Liver (tissue), 9 donors: ENCODE measurements around the gene MNS1. TPM values are rescaled to one million over a fixed set of nuclear protein-coding genes. Genes with fewer than 3 reads are reported as not detected.

Experiments
- DNase-seq: peaks from one replicate; pipeline ENCODE4 v3.0.0-alpha.2; 2017; ENCODE audit warnings: low spot score
- H3K27ac ChIP-seq, 2 donors: one replicate each; pipeline ENCODE4 v1.7.0; 2013; ENCODE audit warnings: inconsistent platforms in 2 of 2, low read length in 2 of 2, control low read depth in 1 of 2, low read depth in 1 of 2, mild to moderate bottlenecking in 1 of 2
- H3K27me3 ChIP-seq, 4 donors: one replicate each; pipeline versions ENCODE4 v1.6.1 to v1.7.0; 2013; ENCODE audit warnings: low read length in 3 of 4, inconsistent platforms in 1 of 4, mild to moderate bottlenecking in 1 of 4, moderate library complexity in 1 of 4; ENCODE audit not compliant: control insufficient read depth in 4 of 4, insufficient read depth in 4 of 4
- H3K36me3 ChIP-seq, 4 donors: one replicate each; pipeline versions ENCODE4 v1.6.1 to v1.7.0; 2013; ENCODE audit warnings: low read length in 3 of 4, mild to moderate bottlenecking in 3 of 4, low read depth in 1 of 4, moderate library complexity in 1 of 4; ENCODE audit not compliant: control insufficient read depth in 4 of 4, insufficient read depth in 3 of 4
- H3K4me1 ChIP-seq, 4 donors: one replicate each; pipeline versions ENCODE4 v1.6.1 to v1.7.0; 2013; ENCODE audit warnings: low read length in 3 of 4, mild to moderate bottlenecking in 3 of 4, moderate library complexity in 1 of 4; ENCODE audit not compliant: control insufficient read depth in 4 of 4, insufficient read depth in 4 of 4
- H3K4me3 ChIP-seq, 3 donors: one replicate each; pipeline versions ENCODE4 v1.6.1 to v1.7.0; 2013; ENCODE audit warnings: low read length in 3 of 3, control low read depth in 1 of 3, low read depth in 1 of 3, mild to moderate bottlenecking in 1 of 3
- H3K9ac ChIP-seq, 2 donors: one replicate each; pipeline ENCODE4 v1.7.0; 2013; ENCODE audit warnings: low read length in 2 of 2, mild to moderate bottlenecking in 2 of 2, moderate library complexity in 2 of 2, control low read depth in 1 of 2, low read depth in 1 of 2
- H3K9me3 ChIP-seq, 4 donors: one replicate each; pipeline versions ENCODE4 v1.6.1 to v1.7.0; 2013; ENCODE audit warnings: low read length in 3 of 4; ENCODE audit not compliant: control insufficient read depth in 4 of 4
- ATF3 ChIP-seq: IDR thresholded peaks from 2 replicates; pipeline ENCODE4 v1.6.1; 2016; ENCODE audit warnings: antibody characterized with exemption
- CTCF ChIP-seq: fragments of 150-350 bp; IDR thresholded peaks from 2 replicates; pipeline ENCODE4 v1.5.1; 2017; ENCODE audit warnings: improper control_type of control experiment, low read depth, low read length; ENCODE audit not compliant: missing input control
- FOXA1 ChIP-seq: IDR thresholded peaks from 2 replicates; pipeline ENCODE4 v1.6.1; 2016; ENCODE audit warnings: antibody characterized with exemption
- FOXA2 ChIP-seq: IDR thresholded peaks from 2 replicates; pipeline ENCODE4 v1.6.1; 2016; ENCODE audit warnings: antibody characterized with exemption
- GABPA ChIP-seq, 2 donors: IDR thresholded peaks in 1 of 2; conservative IDR thresholded peaks in 1 of 2; 2 replicates each; pipeline ENCODE4 v1.6.1; 2016; ENCODE audit warnings: antibody characterized with exemption in 2 of 2, mild to moderate bottlenecking in 1 of 2, moderate library complexity in 1 of 2
- HNF4A ChIP-seq, 2 donors: conservative IDR thresholded peaks; 2 replicates each; pipeline ENCODE4 v1.6.1; 2016; ENCODE audit warnings: antibody characterized with exemption in 2 of 2, mild to moderate bottlenecking in 2 of 2
- HNF4G ChIP-seq: IDR thresholded peaks from 2 replicates; pipeline ENCODE4 v1.6.1; 2016; ENCODE audit warnings: antibody characterized with exemption
- JUND ChIP-seq, 2 donors: IDR thresholded peaks; 2 replicates each; pipeline ENCODE4 v1.6.1; 2016; ENCODE audit warnings: antibody characterized with exemption in 2 of 2
- MAX ChIP-seq: IDR thresholded peaks from 2 replicates; pipeline ENCODE4 v1.6.1; 2016; ENCODE audit warnings: antibody characterized with exemption
- NR2F2 ChIP-seq: IDR thresholded peaks from 2 replicates; pipeline ENCODE4 v1.6.1; 2016; ENCODE audit warnings: antibody characterized with exemption
- RAD21 ChIP-seq, 2 donors: IDR thresholded peaks; 2 replicates each; pipeline ENCODE4 v1.6.1; 2016; ENCODE audit warnings: antibody characterized with exemption in 2 of 2, mild to moderate bottlenecking in 2 of 2
- RXRA ChIP-seq, 2 donors: IDR thresholded peaks; 2 replicates each; pipeline ENCODE4 v1.6.1; 2017 to 2018; ENCODE audit warnings: antibody characterized with exemption in 2 of 2, mild to moderate bottlenecking in 1 of 2
- SP1 ChIP-seq: IDR thresholded peaks from 2 replicates; pipeline ENCODE4 v1.6.1; 2018; ENCODE audit warnings: antibody characterized with exemption, mild to moderate bottlenecking
- TAF1 ChIP-seq: conservative IDR thresholded peaks from 2 replicates; pipeline ENCODE4 v1.6.1; 2016; ENCODE audit warnings: antibody characterized with exemption, mild to moderate bottlenecking
- YY1 ChIP-seq: IDR thresholded peaks from 2 replicates; pipeline ENCODE4 v1.6.1; 2016; ENCODE audit warnings: antibody characterized with exemption, mild to moderate bottlenecking
- ZBTB33 ChIP-seq: IDR thresholded peaks from 2 replicates; pipeline ENCODE4 v1.6.1; 2016; ENCODE audit warnings: antibody characterized with exemption
- WGBS: extraction: QIAGEN DNeasy Blood & Tissue Kit; methylation state at CpG from one replicate; pipeline ENCODE4 v1.1.7; 2013; 5-methylcytosine and 5-hydroxymethylcytosine counted together
- polyA plus RNA-seq, 2 donors: library from polyadenylated mRNA; stranded (reverse) in 1 of 2; unstranded in 1 of 2; fragments of 200-250 nt in 1 of 2; fragments of >200 nt in 1 of 2; fragmentation: Nextera tagmentation in 1 of 2; extraction: Ambion mirVana in 1 of 2; gene quantifications; one replicate each; pipeline versions ENCODE4 v1.2.1 to v1.2.3, GENCODE V29; 2013 to 2015
- total RNA-seq, 2 donors: library from RNA; depleted of rRNA; stranded (reverse); fragments of >200 nt; gene quantifications; one replicate each; pipeline ENCODE4 v1.2.3, GENCODE V29; 2014
- donor health status: healthy.
- donor health status: healthy.
- donor health status: healthy.
- donor health status: healthy.
- donor health status: healthy.

The MNS1 gene
- total and polyA plus RNA-seq, 4 donors = 0.08 to 1.3 (median 0.41) TPM

GRCh38 chr15:56390739-56391267 lies 74.1 kb downstream of the MNS1 start:
- H3K27me3 ChIP-seq = no peaks in the 10 kb centered on the region
- H3K27ac ChIP-seq = no peak overlapping the region
- TF ChIP-seq HNF4G (no peak), NR2F2 (no peak), JUND (IDR thresholded peaks at IDR 0.05) (no peak), FOXA2 (no peak), YY1 (no peak), CTCF (no peak)
- H3K9me3 ChIP-seq = no peaks in the 10 kb centered on the region
- H3K9ac ChIP-seq = no peak overlapping the region
- no peaks in the 10 kb centered on the region for H3K4me1 ChIP-seq
- H3K4me3 ChIP-seq = no peak overlapping the region
- DNase-seq = no peak
- H3K36me3 ChIP-seq = no peaks in the 10 kb centered on the region
- WGBS = 95% methylated on average over 2 of the region's 2 CpGs

GRCh38 chr15:56385908-56386307 lies 79.0 kb downstream of the MNS1 start:
- Histone ChIP-seq H3K9ac (no peak overlapping the region), H3K27ac (no peak overlapping the region), H3K9me3 (no peaks in the 10 kb centered on the region), H3K27me3 (no peaks in the 10 kb centered on the region), H3K4me1 (no peaks in the 10 kb centered on the region), H3K36me3 (no peaks in the 10 kb centered on the region), H3K4me3 (no peak overlapping the region)
- TF ChIP-seq GABPA (IDR thresholded peaks at IDR 0.05 in 1 of 2, conservative IDR thresholded peaks at IDR 0.05 in 1 of 2) (no peak), TAF1 (no peak), ATF3 (no peak), SP1 (no peak), FOXA2 (no peak), ZBTB33 (no peak), JUND (IDR thresholded peaks at IDR 0.05) (no peak), MAX (no peak), YY1 (no peak), RAD21 (IDR thresholded peaks at IDR 0.05) (no peak), HNF4A (conservative IDR thresholded peaks at IDR 0.05) (no peak), HNF4G (no peak)
- no peak for DNase-seq
- WGBS = 88% methylated on average over 3 of the region's 3 CpGs

GRCh38 chr15:56383010-56383409 lies 81.9 kb downstream of the MNS1 start:
- Histone ChIP-seq H3K9ac (no peak overlapping the region), H3K4me1 (no peaks in the 10 kb centered on the region), H3K27me3 (no peaks in the 10 kb centered on the region), H3K4me3 (no peak overlapping the region), H3K27ac (no peak overlapping the region), H3K9me3 (no peaks in the 10 kb centered on the region), H3K36me3 (no peaks in the 10 kb centered on the region)
- WGBS = 96% methylated on average over 3 of the region's 3 CpGs
- no peak for DNase-seq
- TF ChIP-seq HNF4G = no peak
- TF ChIP-seq GABPA (IDR thresholded peaks at IDR 0.05 in 1 of 2, conservative IDR thresholded peaks at IDR 0.05 in 1 of 2) = no peak
- no peak for TF ChIP-seq CTCF
- no peak for TF ChIP-seq FOXA1
- no peak for TF ChIP-seq RXRA (IDR thresholded peaks at IDR 0.05)
- TF ChIP-seq FOXA2 = no peak
- no peak for TF ChIP-seq ATF3
- no peak for TF ChIP-seq RAD21 (IDR thresholded peaks at IDR 0.05)
- TF ChIP-seq MAX = no peak
- TF ChIP-seq HNF4A (conservative IDR thresholded peaks at IDR 0.05) = no peak
